ENCODE data around the gene LRMDA.

- no peak for TF ChIP-seq CTCF (conservative IDR thresholded peaks at IDR 0.05; ENCODE audit: low read length)
- TF ChIP-seq EZH2phosphoT487 (IDR thresholded peaks at IDR 0.05; ENCODE audit: borderline replicate concordance, low read depth, low read length) = no peak
Measured at GRCh38 chr10:76002262-76002854, 570.9 kb downstream of the LRMDA start.

All from OCI-LY7 (cell line).